ENCODE measurements around the gene TRIO.
A peak's percentile ranks its signal among the peaks of the same experiment; 100 is the strongest.

Gene TRIO

DNA sequence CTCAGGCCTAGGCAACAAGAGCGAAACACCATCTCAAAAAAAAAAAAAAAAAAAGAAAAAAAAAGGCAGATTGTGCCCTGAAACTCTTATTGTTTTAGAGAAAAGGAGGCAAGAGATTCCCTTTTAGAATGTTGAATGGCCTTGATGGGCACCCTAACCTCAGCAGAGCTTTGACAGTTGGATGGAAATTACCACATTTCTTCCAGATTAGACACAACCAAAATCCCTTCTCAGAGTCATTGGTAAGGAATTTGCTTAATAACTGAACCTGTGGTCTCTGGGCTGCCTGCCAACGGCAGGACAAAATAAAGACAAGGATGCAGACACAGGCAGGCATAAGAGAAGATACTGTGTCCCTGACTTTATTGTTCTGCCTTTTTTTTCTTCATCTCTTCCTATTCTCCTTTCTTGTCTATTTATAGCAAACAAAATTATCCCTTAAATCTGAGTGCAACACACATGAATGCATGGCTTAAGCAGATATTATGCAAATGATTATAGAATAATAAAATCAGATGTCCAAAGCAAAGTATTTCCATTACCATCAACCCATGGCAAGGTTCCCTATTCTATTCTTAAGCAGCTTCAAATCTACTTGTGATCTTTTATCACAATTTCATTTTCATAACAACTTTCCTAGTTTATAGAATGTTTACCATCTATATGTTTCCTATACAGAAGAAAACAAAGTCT lies 37.3 kb upstream of the TRIO start (continued):
- peak; percentile 41; the same call in 1 of the 2 replicates for TF ChIP-seq PRDM1 (tag by site-specific recombination; IDR thresholded peaks at IDR 0.05)
- no peak for TF ChIP-seq ZNF23 (tag by site-specific recombination; IDR thresholded peaks at IDR 0.05; ENCODE audit: borderline replicate concordance)
- TF ChIP-seq INSM2 (tag by site-specific recombination; IDR thresholded peaks at IDR 0.05), result 0 out of 2 replicates have a peak, but pooled peaks have one; percentile 15
- no peak for TF ChIP-seq ZBTB8A (tag by site-specific recombination; IDR thresholded peaks at IDR 0.05)
- no peak for TF ChIP-seq ZNF223 (tag by site-specific recombination; IDR thresholded peaks at IDR 0.05)
- TF ChIP-seq ZBTB11 (tag by site-specific recombination; conservative IDR thresholded peaks at IDR 0.05; ENCODE audit: low read depth), result no peak
- TF ChIP-seq ZSCAN23 (tag by site-specific recombination; IDR thresholded peaks at IDR 0.05), result no peak
- TF ChIP-seq CTCF (tag by site-specific recombination; IDR thresholded peaks at IDR 0.05), result no peak
- TF ChIP-seq ZNF571 (tag by site-specific recombination; IDR thresholded peaks at IDR 0.05), result no peak
- no peak for TF ChIP-seq ZNF677 (tag by site-specific recombination; IDR thresholded peaks at IDR 0.05)
- TF ChIP-seq ZBTB48 (tag by site-specific recombination; IDR thresholded peaks at IDR 0.05), result peak; percentile 88
- TF ChIP-seq ZBTB26 (tag by site-specific recombination; optimal IDR thresholded peaks at IDR 0.05), result no peak
- TF ChIP-seq ZNF624 (tag by site-specific recombination; IDR thresholded peaks at IDR 0.05), result no peak
- peak; percentile 34; the same call in 1 of the 2 replicates for TF ChIP-seq ZEB2 (tag by site-specific recombination; IDR thresholded peaks at IDR 0.05)
- no peak for TF ChIP-seq ZNF473 (tag by site-specific recombination; IDR thresholded peaks at IDR 0.05)
- TF ChIP-seq ZNF548 (tag by site-specific recombination; IDR thresholded peaks at IDR 0.05), result no peak
- no peak for TF ChIP-seq ZNF843 (tag by site-specific recombination; IDR thresholded peaks at IDR 0.05)
- no peak for TF ChIP-seq ZNF350 (tag by site-specific recombination; IDR thresholded peaks at IDR 0.05)
- no peak for TF ChIP-seq SP2 (tag by site-specific recombination; IDR thresholded peaks at IDR 0.05)
- TF ChIP-seq ZNF701 (tag by site-specific recombination; IDR thresholded peaks at IDR 0.05), result no peak
- no peak for TF ChIP-seq ZNF341 (tag by site-specific recombination; IDR thresholded peaks at IDR 0.05; ENCODE audit: low read depth)
- TF ChIP-seq ZNF221 (tag by site-specific recombination; IDR thresholded peaks at IDR 0.05; ENCODE audit: borderline replicate concordance), result no peak
- no peak for TF ChIP-seq ZNF610 (tag by site-specific recombination; IDR thresholded peaks at IDR 0.05; ENCODE audit: borderline replicate concordance)
- TF ChIP-seq GLI2 (tag by site-specific recombination; IDR thresholded peaks at IDR 0.05; ENCODE audit: borderline replicate concordance, low read depth), result no peak
- TF ChIP-seq, protein P1, sequence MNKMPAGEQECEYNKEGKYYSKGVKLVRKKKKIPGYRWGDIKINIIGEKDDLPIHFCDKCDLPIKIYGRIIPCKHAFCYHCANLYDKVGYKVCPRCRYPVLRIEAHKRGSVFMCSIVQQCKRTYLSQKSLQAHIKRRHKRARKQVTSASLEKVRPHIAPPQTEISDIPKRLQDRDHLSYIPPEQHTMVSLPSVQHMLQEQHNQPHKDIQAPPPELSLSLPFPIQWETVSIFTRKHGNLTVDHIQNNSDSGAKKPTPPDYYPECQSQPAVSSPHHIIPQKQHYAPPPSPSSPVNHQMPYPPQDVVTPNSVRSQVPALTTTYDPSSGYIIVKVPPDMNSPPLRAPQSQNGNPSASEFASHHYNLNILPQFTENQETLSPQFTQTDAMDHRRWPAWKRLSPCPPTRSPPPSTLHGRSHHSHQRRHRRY (tag by site-specific recombination; IDR thresholded peaks at IDR 0.05), result no peak
- TF ChIP-seq ZNF544 (tag by site-specific recombination; IDR thresholded peaks at IDR 0.05), result no peak
- TF ChIP-seq, protein P2, sequence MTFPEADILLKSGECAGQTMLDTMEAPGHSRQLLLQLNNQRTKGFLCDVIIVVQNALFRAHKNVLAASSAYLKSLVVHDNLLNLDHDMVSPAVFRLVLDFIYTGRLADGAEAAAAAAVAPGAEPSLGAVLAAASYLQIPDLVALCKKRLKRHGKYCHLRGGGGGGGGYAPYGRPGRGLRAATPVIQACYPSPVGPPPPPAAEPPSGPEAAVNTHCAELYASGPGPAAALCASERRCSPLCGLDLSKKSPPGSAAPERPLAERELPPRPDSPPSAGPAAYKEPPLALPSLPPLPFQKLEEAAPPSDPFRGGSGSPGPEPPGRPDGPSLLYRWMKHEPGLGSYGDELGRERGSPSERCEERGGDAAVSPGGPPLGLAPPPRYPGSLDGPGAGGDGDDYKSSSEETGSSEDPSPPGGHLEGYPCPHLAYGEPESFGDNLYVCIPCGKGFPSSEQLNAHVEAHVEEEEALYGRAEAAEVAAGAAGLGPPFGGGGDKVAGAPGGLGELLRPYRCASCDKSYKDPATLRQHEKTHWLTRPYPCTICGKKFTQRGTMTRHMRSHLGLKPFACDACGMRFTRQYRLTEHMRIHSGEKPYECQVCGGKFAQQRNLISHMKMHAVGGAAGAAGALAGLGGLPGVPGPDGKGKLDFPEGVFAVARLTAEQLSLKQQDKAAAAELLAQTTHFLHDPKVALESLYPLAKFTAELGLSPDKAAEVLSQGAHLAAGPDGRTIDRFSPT (tag by site-specific recombination; IDR thresholded peaks at IDR 0.05), result no peak
- no peak for TF ChIP-seq ZNF707 (tag by site-specific recombination; IDR thresholded peaks at IDR 0.05)
- no peak for TF ChIP-seq TCF7L2 (IDR thresholded peaks at IDR 0.05; ENCODE audit: borderline replicate concordance, low read depth, low read length)
- no peak for TF ChIP-seq KLF8 (tag by site-specific recombination; IDR thresholded peaks at IDR 0.05)
